HCT116 (cell line): ENCODE measurements around the gene GPD2. TPM values are rescaled to one million over a fixed set of nuclear protein-coding genes. Genes with fewer than 3 reads are reported as not detected.

Experiments
- ATAC-seq: fragments of 200-7000 bp; cut with Tn5 transposase; 2 replicates; pipeline ENCODE4 v1.9.1; 2020; ENCODE audit warnings: mild to moderate bottlenecking, moderate library complexity
- BruUV-seq: library from RNA; stranded (reverse); fragments of 400-500 nt; replicated peaks from 2 replicates; lab custom pipeline; 2021; lab: Mats Ljungman, UMichigan
- CTCF ChIA-PET: fragments of 300-600 bp; sonication (Branson Sonifier 250); formaldehyde crosslinking; loops from one replicate; lab custom pipeline; 2021; ENCODE audit warnings: antibody characterized with exemption; lab: Charles Lee
- POLR2A ChIA-PET: fragments of 300-600, 350-600 bp; sonication (Branson Sonifier 250); formaldehyde crosslinking; loops from one replicate; lab custom pipeline; 2021; ENCODE audit warnings: antibody characterized with exemption; lab: Charles Lee
- RAD21 ChIA-PET, 2 experiments: fragments of 300-600 bp; sonication (Branson Sonifier 250); formaldehyde crosslinking; loops; one replicate each; lab custom pipeline; 2023; ENCODE audit warnings: low total read pairs in 2 of 2; ENCODE audit not compliant: uncharacterized antibody in 2 of 2, unreplicated experiment in 2 of 2, low non-redundant PET in 1 of 2; lab: Charles Lee
- DNase-seq: peaks from one replicate; pipeline ENCODE4 v3.0.0-alpha.2; 2010; ENCODE audit warnings: low read depth, low spot score
- H2AFZ ChIP-seq: fragments of 200-600 bp; shearing (Covaris generic), sonication (generic); 2 replicates; pipeline ENCODE4 v1.6.1; 2017; ENCODE audit warnings: low read depth, mixed run types, mixed read lengths, antibody characterized with exemption, low read length; ENCODE audit not compliant: poor library complexity, severe bottlenecking
- H3K27ac ChIP-seq: 2 replicates; pipeline ENCODE4 v1.5.1; 2012; ENCODE audit warnings: low read depth, low read length
- H3K27me3 ChIP-seq: fragments of 200-600 bp; sonication (generic); 2 replicates; pipeline ENCODE4 v1.6.1; 2016; ENCODE audit warnings: mixed run types, low read length, mixed read lengths; ENCODE audit not compliant: insufficient read depth
- H3K36me3 ChIP-seq, 2 experiments: fragments of 200-500 bp in 1 of 2; fragments of 200-600 bp in 1 of 2; sonication (Bioruptor generic) in 1 of 2; sonication (generic) in 1 of 2; 2 replicates each; pipeline versions ENCODE4 v1.5.1 to v1.6.1; 2014 to 2016; ENCODE audit warnings: low read length in 2 of 2, inconsistent platforms in 1 of 2, mixed read lengths in 1 of 2, mixed run types in 1 of 2; ENCODE audit not compliant: insufficient read depth in 2 of 2, control insufficient read depth in 1 of 2
- H3K4me1 ChIP-seq, 2 experiments: fragments of 200-600 bp in 1 of 2; sonication (generic) in 1 of 2; 2 replicates each; pipeline versions ENCODE4 v1.5.1 to v1.6.1; 2012 to 2017; ENCODE audit warnings: low read length in 2 of 2, inconsistent platforms in 1 of 2, mild to moderate bottlenecking in 1 of 2, mixed read lengths in 1 of 2, mixed run types in 1 of 2, moderate library complexity in 1 of 2; ENCODE audit not compliant: insufficient read depth in 2 of 2, control insufficient read depth in 1 of 2
- H3K4me2 ChIP-seq: fragments of 200-600 bp; sonication (generic); 2 replicates; pipeline ENCODE4 v1.6.1; 2017; ENCODE audit warnings: mixed run types, low read length, mixed read lengths
- H3K4me3 ChIP-seq, 2 experiments: fragments of 200-600 bp in 1 of 2; sonication (generic) in 1 of 2; replicated peaks in 1 of 2; 2 replicates each; pipeline ENCODE4 v1.5.1; 2011 to 2016; ENCODE audit warnings: low read length in 2 of 2, control low read depth in 1 of 2, low read depth in 1 of 2, mild to moderate bottlenecking in 1 of 2, mixed read lengths in 1 of 2, mixed run types in 1 of 2
- H3K79me2 ChIP-seq: fragments of 200-600 bp; sonication (generic); 2 replicates; pipeline ENCODE4 v1.6.1; 2017; ENCODE audit warnings: mild to moderate bottlenecking, mixed run types, low read length, moderate library complexity, mixed read lengths; ENCODE audit not compliant: insufficient read depth
- H3K9ac ChIP-seq: fragments of 200-600 bp; sonication (generic); 2 replicates; pipeline ENCODE4 v1.6.1; 2016; ENCODE audit warnings: low read length, mixed read lengths
- H3K9me2 ChIP-seq: fragments of 200-600 bp; sonication (generic), shearing (Covaris generic); 2 replicates; pipeline ENCODE4 v1.6.1; 2017; ENCODE audit warnings: mixed run types, mild to moderate bottlenecking, moderate library complexity; ENCODE audit not compliant: insufficient read depth
- H3K9me3 ChIP-seq, 2 experiments: fragments of 200-500 bp in 1 of 2; fragments of 200-600 bp in 1 of 2; sonication (Bioruptor generic) in 1 of 2; sonication (generic) in 1 of 2; 2 replicates each; pipeline ENCODE4 v1.6.1; 2014 to 2017; ENCODE audit warnings: low read length in 2 of 2, mixed read lengths in 2 of 2, inconsistent platforms in 1 of 2, low read depth in 1 of 2, mild to moderate bottlenecking in 1 of 2, mixed run types in 1 of 2, moderate library complexity in 1 of 2; ENCODE audit not compliant: control insufficient read depth in 1 of 2, insufficient read depth in 1 of 2
- H4K20me1 ChIP-seq: fragments of 200-600 bp; sonication (generic), shearing (Covaris generic); 2 replicates; pipeline ENCODE4 v1.6.1; 2017; ENCODE audit warnings: mixed run types, mild to moderate bottlenecking, moderate library complexity; ENCODE audit not compliant: insufficient read depth
- CBX3 ChIP-seq: IDR thresholded peaks from 2 replicates; pipeline ENCODE4 v1.6.1; 2012; ENCODE audit warnings: low read depth
- EGR1 ChIP-seq: IDR thresholded peaks from 2 replicates; pipeline ENCODE4 v1.6.1; 2012; ENCODE audit warnings: low read depth
- ELF1 ChIP-seq: IDR thresholded peaks from 2 replicates; pipeline ENCODE4 v1.6.1; 2012; ENCODE audit warnings: low read depth, borderline replicate concordance
- EZH2phosphoT487 ChIP-seq: fragments of 200-600 bp; IDR thresholded peaks from 2 replicates; pipeline ENCODE4 v1.6.1; 2018; ENCODE audit warnings: antibody characterized with exemption, borderline replicate concordance
- JUND ChIP-seq: IDR thresholded peaks from 2 replicates; pipeline ENCODE4 v1.6.1; 2012
- POLR2A ChIP-seq: IDR thresholded peaks from 2 replicates; pipeline ENCODE4 v1.7.0; 2011; ENCODE audit warnings: borderline replicate concordance; ENCODE audit not compliant: insufficient read depth, insufficient read length; ENCODE audit errors: extremely low read depth
- POLR2AphosphoS5 ChIP-seq: IDR thresholded peaks from 2 replicates; pipeline ENCODE4 v1.6.1; 2011; ENCODE audit warnings: mild to moderate bottlenecking, low read depth, low read length, moderate library complexity
- SP1 ChIP-seq: IDR thresholded peaks from 2 replicates; pipeline ENCODE4 v1.6.1; 2012; ENCODE audit warnings: low read depth
- SRF ChIP-seq: IDR thresholded peaks from 2 replicates; pipeline ENCODE4 v1.6.1; 2012; ENCODE audit warnings: low read depth
- TCF7L2 ChIP-seq: IDR thresholded peaks from 2 replicates; pipeline ENCODE4 v1.7.0; 2011; ENCODE audit warnings: borderline replicate concordance, inconsistent platforms; ENCODE audit not compliant: insufficient read depth, insufficient read length; ENCODE audit errors: extremely low read depth
- YY1 ChIP-seq: IDR thresholded peaks from 2 replicates; pipeline ENCODE4 v1.6.1; 2011; ENCODE audit warnings: low read length, low read depth, moderate library complexity, mild to moderate bottlenecking; ENCODE audit not compliant: insufficient replicate concordance; ENCODE audit errors: extremely low read depth
- intact Hi-C: fragments of 100-400 bp; cut with micrococcal nuclease; formaldehyde crosslinking; loops from 2 replicates; pipeline ENCODE4 v1.10.0; 2022
- total RNA-seq: library from RNA; stranded (reverse); gene quantifications from one replicate; pipeline ENCODE4 v1.2.1, GENCODE V29; 2021; ENCODE audit not compliant: unreplicated experiment

The GPD2 gene
- total RNA-seq, 1 experiment from 2014 or later = 80.7 TPM

- H3K9me3 ChIP-seq = no peaks in the 10 kb centered on the region
- H3K4me2 ChIP-seq = no peak overlapping the region
- RAD21 ChIA-PET = no interaction called here
- H3K27me3 ChIP-seq = no peaks in the 10 kb centered on the region
- no peak for ATAC-seq
- H3K27ac ChIP-seq = no peak overlapping the region
- H4K20me1 ChIP-seq = no peaks in the 10 kb centered on the region
- POLR2A ChIA-PET = no interaction called here
- no TSS peak for BruUV-seq
- TF ChIP-seq YY1 = no peak
- TF ChIP-seq TCF7L2 = no peak
- no peak for TF ChIP-seq EGR1
- no peak for DNase-seq
- no peaks in the 10 kb centered on the region for H3K79me2 ChIP-seq
- no peaks in the 10 kb centered on the region for H3K4me1 ChIP-seq
- no peak overlapping the region for H2AFZ ChIP-seq
- intact Hi-C loops = no loop called here
- peaks cover 0 to 7% of the 10 kb centered on the region in 2 experiments; a peak in 1 of 4 replicates for H3K36me3 ChIP-seq
- CTCF ChIA-PET = no interaction called here
- no peaks in the 10 kb centered on the region for H3K9me2 ChIP-seq
- H3K4me3 ChIP-seq = no peak overlapping the region
- no peak overlapping the region for H3K9ac ChIP-seq
Measured at GRCh38 chr2:156517419-156517818, 81.2 kb downstream of the GPD2 start.

DNA sequence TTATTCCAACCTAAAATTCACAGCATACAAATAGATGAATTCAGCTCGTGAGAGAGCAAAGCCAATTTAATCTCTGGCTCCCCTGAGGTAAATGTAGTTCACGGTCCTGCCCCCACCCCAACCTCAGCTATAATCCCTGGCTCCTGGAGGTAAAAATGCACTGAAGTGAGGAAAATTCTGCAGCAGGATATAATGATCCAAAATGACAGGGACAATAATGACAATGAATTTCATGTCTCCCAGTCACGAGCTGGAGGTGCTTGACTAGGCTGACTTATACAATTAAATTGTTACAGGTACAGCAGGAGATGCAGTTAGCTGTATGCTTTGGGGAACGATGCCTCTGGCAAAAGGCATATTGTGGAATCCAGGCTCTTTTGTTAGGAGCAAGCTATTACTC, 82.0 kb downstream of the GPD2 start:
- no peaks in the 10 kb centered on the region for H4K20me1 ChIP-seq
- H3K9ac ChIP-seq = no peak overlapping the region
- H3K36me3 ChIP-seq = peaks cover 0 to 7% of the 10 kb centered on the region in 2 experiments; a peak in 1 of 4 replicates
- no peak overlapping the region for H3K4me3 ChIP-seq
- no peak for ATAC-seq
- no peaks in the 10 kb centered on the region for H3K9me2 ChIP-seq
- BruUV-seq = no TSS peak
- no peaks in the 10 kb centered on the region for H3K27me3 ChIP-seq
- no peaks in the 10 kb centered on the region for H3K9me3 ChIP-seq
- DNase-seq = no peak
- no peaks in the 10 kb centered on the region for H3K79me2 ChIP-seq
- ChIA-PET RAD21 (no interaction called here), CTCF (no interaction called here), POLR2A (no interaction called here)
- no peak overlapping the region for H2AFZ ChIP-seq
- no peak overlapping the region for H3K27ac ChIP-seq
- no peaks in the 10 kb centered on the region for H3K4me1 ChIP-seq
- TF ChIP-seq POLR2AphosphoS5 = no peak
- no peak for TF ChIP-seq CBX3
- TF ChIP-seq EGR1 = no peak
- TF ChIP-seq EZH2phosphoT487 = no peak
- no peak for TF ChIP-seq POLR2A
- TF ChIP-seq JUND = no peak
- TF ChIP-seq SRF = no peak
- TF ChIP-seq ELF1 = no peak
- TF ChIP-seq SP1 = no peak
- H3K4me2 ChIP-seq = no peak overlapping the region
- intact Hi-C loops = no loop called here
